Mesenchymal stem cell (in vitro differentiated cells and primary cell): ENCODE results near the gene ZBTB16.

Source experiments
- DNase-seq: peaks from one replicate; pipeline ENCODE4 v3.0.0-alpha.2; 2013
- H2AFZ ChIP-seq: one replicate; pipeline ENCODE4 v1.6.1; 2013; ENCODE audit warnings: low read depth, mild to moderate bottlenecking, control low read depth, inconsistent platforms, low read length, moderate library complexity
- H2AK5ac ChIP-seq: 2 replicates; pipeline ENCODE4 v1.6.1; 2013; ENCODE audit warnings: low read length, moderate library complexity, mild to moderate bottlenecking, inconsistent platforms; ENCODE audit not compliant: severe bottlenecking
- H2BK120ac ChIP-seq: one replicate; pipeline ENCODE4 v1.6.1; 2013; ENCODE audit warnings: low read depth, mild to moderate bottlenecking, inconsistent platforms, low read length, moderate library complexity
- H2BK12ac ChIP-seq, 2 experiments: one replicate each; pipeline ENCODE4 v1.6.1; 2013; ENCODE audit warnings: inconsistent platforms in 2 of 2, low read length in 2 of 2, mild to moderate bottlenecking in 2 of 2, moderate library complexity in 2 of 2, control low read depth in 1 of 2
- H2BK15ac ChIP-seq: one replicate; pipeline ENCODE4 v1.6.1; 2013; ENCODE audit warnings: mild to moderate bottlenecking, low read depth, inconsistent platforms; ENCODE audit not compliant: poor library complexity, severe bottlenecking
- H2BK5ac ChIP-seq: 2 replicates; pipeline ENCODE4 v1.6.1; 2013; ENCODE audit warnings: low read depth, mild to moderate bottlenecking, low read length, control low read depth, inconsistent platforms; ENCODE audit not compliant: poor library complexity, severe bottlenecking
- H3K14ac ChIP-seq, 2 experiments: one replicate each; pipeline ENCODE4 v1.6.1; 2013; ENCODE audit warnings: inconsistent platforms in 2 of 2, low read length in 2 of 2, control low read depth in 1 of 2, mild to moderate bottlenecking in 1 of 2, moderate library complexity in 1 of 2
- H3K18ac ChIP-seq, 2 experiments: one replicate each; pipeline ENCODE4 v1.6.1; 2013; ENCODE audit warnings: inconsistent platforms in 2 of 2, low read length in 2 of 2, control low read depth in 1 of 2, low read depth in 1 of 2, mild to moderate bottlenecking in 1 of 2
- H3K23ac ChIP-seq, 2 experiments: one replicate each; pipeline ENCODE4 v1.6.1; 2013; ENCODE audit warnings: inconsistent platforms in 2 of 2, low read length in 2 of 2, mild to moderate bottlenecking in 2 of 2, moderate library complexity in 2 of 2, control low read depth in 1 of 2
- H3K27ac ChIP-seq: 2 replicates; pipeline ENCODE4 v1.5.1; 2013; ENCODE audit warnings: mild to moderate bottlenecking, moderate library complexity, low read length, control low read depth, inconsistent platforms; ENCODE audit not compliant: poor library complexity, severe bottlenecking
- H3K27me3 ChIP-seq, 2 experiments: 2 replicates each; pipeline versions ENCODE4 v1.6.1 to v1.7.0; 2013; ENCODE audit warnings: low read length in 2 of 2, mild to moderate bottlenecking in 2 of 2, moderate library complexity in 2 of 2, control low read depth in 1 of 2, inconsistent platforms in 1 of 2; ENCODE audit not compliant: control insufficient read depth in 1 of 2, insufficient read depth in 1 of 2
- H3K36me3 ChIP-seq, 2 experiments: 2 replicates each; pipeline versions ENCODE4 v1.6.1 to v1.7.0; 2013; ENCODE audit warnings: low read length in 2 of 2, control low read depth in 1 of 2, inconsistent platforms in 1 of 2, low read depth in 1 of 2, mild to moderate bottlenecking in 1 of 2; ENCODE audit not compliant: insufficient read depth in 2 of 2, control insufficient read depth in 1 of 2
- H3K4ac ChIP-seq, 2 experiments: one replicate each; pipeline ENCODE4 v1.6.1; 2013; ENCODE audit warnings: inconsistent platforms in 2 of 2, low read length in 2 of 2, mild to moderate bottlenecking in 2 of 2, moderate library complexity in 2 of 2, control low read depth in 1 of 2, low read depth in 1 of 2
- H3K4me1 ChIP-seq: 2 replicates; pipeline ENCODE4 v1.6.1; 2013; ENCODE audit warnings: low read depth, low read length, control low read depth; ENCODE audit not compliant: control insufficient read depth, insufficient read depth
- H3K4me2 ChIP-seq: 2 replicates; pipeline ENCODE4 v1.6.1; 2013; ENCODE audit warnings: low read length, mild to moderate bottlenecking, inconsistent platforms; ENCODE audit not compliant: poor library complexity, severe bottlenecking
- H3K4me3 ChIP-seq, 2 experiments: 2 replicates each; pipeline versions ENCODE4 v1.5.1 to v1.7.0; 2013; ENCODE audit warnings: low read length in 2 of 2, mild to moderate bottlenecking in 2 of 2, control low read depth in 1 of 2, low read depth in 1 of 2; ENCODE audit not compliant: insufficient read depth in 1 of 2
- H3K79me1 ChIP-seq: replicated peaks from 2 replicates; pipeline ENCODE4 v1.6.1; 2013; ENCODE audit warnings: mild to moderate bottlenecking, control low read depth, low read length, inconsistent platforms; ENCODE audit not compliant: poor library complexity, severe bottlenecking
- H3K9ac ChIP-seq: 2 replicates; pipeline ENCODE4 v1.7.0; 2013; ENCODE audit warnings: mild to moderate bottlenecking, low read length, moderate library complexity
- H3K9me3 ChIP-seq: 2 replicates; pipeline ENCODE4 v1.7.0; 2013; ENCODE audit warnings: mild to moderate bottlenecking, low read length; ENCODE audit not compliant: control insufficient read depth
- H4K8ac ChIP-seq: one replicate; pipeline ENCODE4 v1.6.1; 2013; ENCODE audit warnings: inconsistent platforms, mild to moderate bottlenecking, low read length, moderate library complexity
- H4K91ac ChIP-seq: one replicate; pipeline ENCODE4 v1.6.1; 2013; ENCODE audit warnings: mild to moderate bottlenecking, low read length, inconsistent platforms
- whole genome bisulfite sequencing: methylation state at CpG from one replicate; pipeline ENCODE4 v1.1.7; 2013; ENCODE audit warnings: mixed read lengths; 5-methylcytosine and 5-hydroxymethylcytosine counted together

ZBTB16 gene

DNA sequence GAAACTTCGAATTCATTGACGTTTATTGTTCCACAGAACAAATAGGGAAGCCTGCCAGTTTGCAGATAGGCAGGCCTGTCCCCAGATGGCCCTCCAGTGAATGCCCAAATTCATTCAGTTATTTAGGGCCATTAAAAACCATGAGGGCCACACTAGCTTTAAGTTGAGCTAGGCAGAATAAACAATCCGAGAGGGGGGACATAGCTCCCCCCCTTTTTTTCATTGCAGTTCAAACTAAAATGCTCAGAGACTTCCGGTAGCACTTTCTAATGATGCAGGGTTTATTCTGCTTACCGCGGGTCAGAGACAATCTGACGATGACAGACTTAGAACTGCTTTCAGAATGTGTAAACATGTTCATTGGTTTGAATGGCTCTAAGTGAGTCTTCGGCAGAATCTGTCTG, 72.0 kb downstream of the ZBTB16 start:
- no peak overlapping the region for H3K9ac ChIP-seq
- no peak overlapping the region for H3K4me3 ChIP-seq
- H4K8ac ChIP-seq = no peak overlapping the region
- H3K4me1 ChIP-seq = no peaks in the 10 kb centered on the region
- no peaks in the 10 kb centered on the region for H3K36me3 ChIP-seq
- H3K27ac ChIP-seq = no peak overlapping the region
- no peak overlapping the region for H3K4ac ChIP-seq
- DNase-seq = peak; percentile 61
- H3K9me3 ChIP-seq = no peaks in the 10 kb centered on the region
- H3K79me1 ChIP-seq = no peaks in the 10 kb centered on the region
- WGBS = 27% methylated on average over 8 of the region's 8 CpGs
- no peak overlapping the region for H3K4me2 ChIP-seq
- no peak overlapping the region for H2AK5ac ChIP-seq
- H4K91ac ChIP-seq = no peak overlapping the region
- no peak overlapping the region for H2BK15ac ChIP-seq
- no peak overlapping the region for H3K23ac ChIP-seq
- H2BK12ac ChIP-seq = no peak overlapping the region
- H2BK5ac ChIP-seq = no peak overlapping the region
- no peak overlapping the region for H2BK120ac ChIP-seq
- H2AFZ ChIP-seq = no peak overlapping the region
- peaks cover 40 to 57% of the 10 kb centered on the region in 2 experiments for H3K27me3 ChIP-seq
- H3K14ac ChIP-seq = no peak overlapping the region
- H3K18ac ChIP-seq = no peak overlapping the region

GRCh38 chr11:114132417-114132816, 72.9 kb downstream of the ZBTB16 start:
- Histone ChIP-seq H3K4me2 (no peak overlapping the region), H2AFZ (no peak overlapping the region), H4K91ac (no peak overlapping the region), H2BK12ac (peak overlapping the region in 1 of 2 experiments; percentile 81), H3K36me3 (no peaks in the 10 kb centered on the region), H3K18ac (no peak overlapping the region), H3K9ac (peak overlapping the region; percentile 52), H2AK5ac (no peak overlapping the region), H3K79me1 (no peaks in the 10 kb centered on the region), H4K8ac (no peak overlapping the region), H2BK5ac (no peak overlapping the region), H3K23ac (no peak overlapping the region), H3K4me3 (peak overlapping the region in 1 of 2 experiments; percentile 27), H3K27ac (no peak overlapping the region), H3K9me3 (no peaks in the 10 kb centered on the region), H3K4me1 (no peaks in the 10 kb centered on the region), H2BK15ac (no peak overlapping the region), H2BK120ac (no peak overlapping the region), H3K4ac (peak overlapping the region in 1 of 2 experiments; percentile 12), H3K27me3 (peaks cover 30 to 57% of the 10 kb centered on the region in 2 experiments), H3K14ac (no peak overlapping the region)
- 96% methylated on average over 9 of the region's 9 CpGs for WGBS
- DNase-seq = no peak

DNA sequence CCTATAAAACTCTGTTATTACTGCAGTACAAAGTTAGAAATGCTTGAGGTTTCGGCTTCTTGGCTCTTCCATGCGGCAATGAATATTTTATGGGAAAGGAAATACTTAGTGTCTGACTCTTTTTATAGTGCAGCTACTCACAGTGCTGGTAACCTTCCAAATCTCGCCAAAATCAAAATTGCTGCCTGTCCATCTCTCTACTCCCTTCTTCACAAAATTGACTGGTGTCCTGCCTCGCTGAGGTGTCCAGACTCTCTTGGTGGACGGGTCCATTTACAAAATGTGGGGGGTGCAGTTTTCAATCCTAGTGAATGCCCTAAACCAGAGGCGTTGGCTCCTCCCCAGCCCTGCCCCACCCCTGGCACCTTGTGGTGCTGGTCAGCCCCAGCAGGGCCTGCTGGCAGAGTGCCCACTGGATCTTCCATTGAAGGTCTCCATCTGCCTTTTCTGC, 73.5 kb downstream of the ZBTB16 start:
- peak overlapping the region; percentile 46 for H4K91ac ChIP-seq
- H2BK15ac ChIP-seq = peak overlapping the region; percentile 38
- H2BK12ac ChIP-seq = peak overlapping the region in 1 of 2 experiments; percentile 52
- no peak for DNase-seq
- H3K4ac ChIP-seq = peak overlapping the region in 1 of 2 experiments; percentile 65
- H3K27ac ChIP-seq = no peak overlapping the region
- H2BK120ac ChIP-seq = no peak overlapping the region
- H2BK5ac ChIP-seq = no peak overlapping the region
- H4K8ac ChIP-seq = no peak overlapping the region
- H3K79me1 ChIP-seq = no peaks in the 10 kb centered on the region
- no peak overlapping the region for H3K4me2 ChIP-seq
- WGBS = 97% methylated on average over 6 of the region's 6 CpGs
- H3K18ac ChIP-seq = peak overlapping the region in 1 of 2 experiments; percentile 58
- H2AFZ ChIP-seq = no peak overlapping the region
- no peaks in the 10 kb centered on the region for H3K36me3 ChIP-seq
- H3K4me1 ChIP-seq = no peaks in the 10 kb centered on the region
- H3K27me3 ChIP-seq = peaks cover 27 to 59% of the 10 kb centered on the region in 2 experiments
- no peak overlapping the region for H3K23ac ChIP-seq
- H3K14ac ChIP-seq = no peak overlapping the region
- no peaks in the 10 kb centered on the region for H3K9me3 ChIP-seq
- H2AK5ac ChIP-seq = no peak overlapping the region
- H3K9ac ChIP-seq = peak overlapping the region; percentile 52
- no peak overlapping the region for H3K4me3 ChIP-seq

DNA sequence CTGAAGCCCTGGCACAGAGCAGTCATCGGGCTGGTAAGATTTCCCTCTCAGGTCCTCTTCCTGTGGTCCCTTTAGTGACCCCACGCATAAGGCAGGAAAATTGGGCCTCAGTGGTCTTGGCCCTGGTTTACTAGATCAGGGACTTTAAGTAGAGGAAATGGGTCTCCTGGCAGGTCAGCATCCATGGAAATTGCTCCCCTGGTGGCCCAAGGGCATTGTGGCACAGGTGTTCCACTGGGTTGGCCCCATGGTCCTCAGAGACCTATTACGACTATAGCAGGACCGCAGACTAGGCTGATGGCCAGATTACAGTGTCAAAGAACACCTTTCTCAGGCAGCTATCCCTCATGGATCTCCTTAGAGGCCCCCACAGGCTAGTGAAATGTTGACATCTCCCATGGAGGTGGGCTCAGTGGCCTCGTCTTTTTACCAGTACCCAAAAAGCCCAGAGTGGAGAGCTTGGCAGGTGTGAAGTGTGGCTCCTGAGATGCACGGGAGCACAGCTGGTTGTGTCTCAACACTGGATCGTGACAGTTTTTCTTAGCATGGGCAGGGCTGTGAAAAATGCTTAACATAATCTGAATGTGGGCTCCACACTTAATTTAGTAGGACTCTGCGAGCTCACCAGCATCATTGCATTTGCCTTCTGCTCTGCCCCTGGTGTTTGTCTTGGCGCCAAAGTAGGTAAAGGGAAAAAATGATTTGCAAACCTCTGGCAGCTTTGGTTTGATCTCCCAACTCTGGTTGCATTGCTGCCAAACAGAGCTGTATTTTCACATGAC, 74.2 kb downstream of the ZBTB16 start:
- Histone ChIP-seq H2BK120ac (no peak overlapping the region), H3K36me3 (no peaks in the 10 kb centered on the region), H3K4me3 (no peak overlapping the region), H3K9me3 (no peaks in the 10 kb centered on the region), H3K27me3 (peaks cover 23 to 54% of the 10 kb centered on the region in 2 experiments), H3K4me2 (no peak overlapping the region), H3K23ac (no peak overlapping the region), H3K18ac (peak overlapping the region; percentile 28 to 69), H4K8ac (peak overlapping the region; percentile 52), H3K79me1 (no peaks in the 10 kb centered on the region), H3K4me1 (no peaks in the 10 kb centered on the region), H3K14ac (peak overlapping the region in 1 of 2 experiments; percentile 7), H3K27ac (no peak overlapping the region), H2BK5ac (no peak overlapping the region), H3K4ac (peak overlapping the region; percentile 4 to 39), H2BK15ac (peak overlapping the region; percentile 18), H2AFZ (no peak overlapping the region), H3K9ac (no peak overlapping the region), H4K91ac (peak overlapping the region; percentile 58), H2BK12ac (peak overlapping the region; percentile 58 to 98), H2AK5ac (no peak overlapping the region)
- DNase-seq = no peak
- 98% methylated on average over 9 of the region's 9 CpGs for WGBS
